ENCODE results near the gene CHGA.

CHGA gene

GRCh38 chr14:92905667-92906066 lies 17.3 kb upstream of the CHGA start:
- DNase-seq: no peak

DNA sequence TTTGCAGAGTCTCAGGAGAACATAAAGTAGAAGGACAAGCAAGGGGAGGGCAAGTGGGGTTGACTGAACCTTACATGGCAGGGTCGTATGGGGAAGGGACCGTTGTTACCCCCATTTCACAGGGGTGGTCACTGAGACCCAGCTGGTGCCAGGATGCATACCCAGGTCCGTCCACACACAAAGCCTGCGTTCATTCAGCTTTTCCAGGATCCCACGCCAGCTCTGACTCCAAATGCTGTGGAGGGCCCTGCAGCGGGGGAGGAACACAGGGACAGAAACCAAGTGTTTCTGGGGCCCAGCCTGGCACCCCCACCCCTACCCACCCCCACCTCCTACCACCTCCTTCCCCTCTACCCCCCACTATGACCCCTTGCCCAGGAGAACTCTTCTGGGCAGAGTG lies 16.5 kb upstream of the CHGA start:
- DNase-seq: no peak

DNA sequence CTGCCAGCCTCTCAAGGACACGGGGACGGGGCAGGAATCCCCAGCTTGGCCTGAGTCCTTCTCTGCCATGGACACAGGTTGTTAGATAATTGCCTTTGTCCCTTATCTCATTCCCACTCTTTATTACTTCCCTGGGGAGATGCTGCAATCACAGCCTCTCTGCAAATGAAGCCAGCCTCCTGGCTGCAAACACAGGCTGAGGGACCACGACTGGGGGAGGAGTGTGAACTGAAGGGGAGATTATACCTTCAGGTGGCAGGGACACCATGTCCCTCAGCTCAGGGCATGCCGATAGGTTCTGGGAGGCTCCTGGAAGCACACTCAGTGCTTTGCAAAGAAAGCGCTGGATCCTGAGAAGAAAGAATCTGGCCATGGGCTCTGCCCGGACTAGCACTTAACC lies 16.1 kb upstream of the CHGA start:
- DNase-seq: no peak

GRCh38 chr14:92907316-92907911 lies 15.5 kb upstream of the CHGA start:
- no peak for DNase-seq

DNA sequence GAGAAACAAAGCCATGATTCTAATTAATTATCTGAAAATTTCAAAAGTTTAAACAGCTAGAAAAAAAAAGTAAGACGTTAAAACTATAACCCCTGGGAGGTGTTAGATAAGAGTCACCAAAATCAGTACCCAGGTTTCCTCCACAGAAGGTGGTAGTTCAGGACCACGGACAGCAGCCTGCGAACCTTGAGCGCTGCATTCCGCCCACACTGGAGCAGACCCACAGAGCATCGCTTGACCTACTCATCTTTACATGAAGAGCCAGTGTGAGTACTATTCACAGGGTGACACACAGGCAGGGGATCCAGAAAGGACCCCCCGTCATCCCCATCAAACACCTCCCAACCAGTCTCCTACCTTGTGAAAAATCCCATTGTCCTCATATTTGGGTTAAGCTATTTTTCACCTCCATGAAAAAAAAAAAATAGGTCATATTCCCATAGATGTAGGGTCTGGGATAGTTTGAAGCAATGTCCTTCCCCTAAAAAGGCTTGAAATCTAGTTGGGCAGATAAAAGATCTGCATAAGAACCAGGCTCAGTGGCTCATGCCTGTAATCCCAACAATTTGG lies 8.8 kb upstream of the CHGA start:
- no peak for DNase-seq

GRCh38 chr14:92916201-92916600 lies 6.7 kb upstream of the CHGA start:
- DNase-seq: no peak

- peak; percentile 95 for DNase-seq
Measured at GRCh38 chr14:92917041-92917940, 5.7 kb upstream of the CHGA start.

GRCh38 chr14:92917956-92918355 lies 5.0 kb upstream of the CHGA start:
- no peak for DNase-seq

GRCh38 chr14:92920001-92920400 lies 2.9 kb upstream of the CHGA start:
- no peak for DNase-seq

DNA sequence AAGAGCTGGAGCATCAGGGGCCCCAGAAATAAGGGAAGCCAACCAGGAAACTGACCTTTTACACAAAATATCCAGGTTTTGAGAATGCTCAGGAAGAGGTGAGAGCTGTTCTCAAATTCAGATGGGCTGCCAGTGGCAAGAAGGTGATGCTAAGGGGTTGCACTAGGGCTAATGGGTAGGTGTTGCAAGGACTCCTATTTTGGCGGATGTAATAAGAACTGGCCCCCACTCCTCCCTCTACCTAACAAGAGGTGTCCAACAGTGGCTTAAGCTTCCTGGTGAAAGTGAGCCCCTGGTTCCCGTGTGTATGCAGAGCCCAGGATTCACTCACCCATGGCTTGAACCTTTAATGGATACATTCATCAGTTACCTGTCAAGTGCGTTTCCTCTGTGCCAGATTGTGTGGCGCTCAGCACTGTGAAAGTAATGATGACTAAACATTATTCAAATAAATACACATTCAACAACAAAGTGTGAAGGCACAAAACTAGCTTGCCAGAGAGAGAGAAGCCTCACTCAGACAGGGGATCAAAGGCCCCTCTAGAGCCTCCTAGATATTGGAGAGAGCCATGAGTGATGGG lies 705 bp upstream of the CHGA start:
- DNase-seq: peak; percentile 51

- DNase-seq: no peak
Measured at GRCh38 chr14:92923744-92924103, 774 bp downstream of the CHGA start.

DNA sequence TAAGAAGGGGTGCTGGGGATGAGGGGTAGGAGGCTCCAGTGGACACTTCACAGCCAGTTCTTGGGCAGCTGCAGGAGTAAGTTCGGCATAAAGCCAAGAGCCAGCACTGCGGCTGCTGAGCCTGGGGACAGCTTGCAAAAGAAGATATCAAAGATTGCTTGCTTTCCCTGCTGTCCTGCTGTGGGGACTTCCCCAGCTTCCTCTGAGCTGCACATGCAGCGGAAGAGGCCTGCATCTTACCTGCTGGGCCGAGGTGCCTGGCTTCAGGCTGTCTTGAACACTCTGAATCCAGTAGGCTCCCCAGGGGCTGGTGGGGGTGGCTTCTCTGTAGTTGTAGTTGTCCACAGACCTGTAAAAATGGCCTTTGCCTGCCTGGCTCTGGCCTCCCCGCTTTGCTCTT lies 1.3 kb downstream of the CHGA start:
- no peak for DNase-seq

DNA sequence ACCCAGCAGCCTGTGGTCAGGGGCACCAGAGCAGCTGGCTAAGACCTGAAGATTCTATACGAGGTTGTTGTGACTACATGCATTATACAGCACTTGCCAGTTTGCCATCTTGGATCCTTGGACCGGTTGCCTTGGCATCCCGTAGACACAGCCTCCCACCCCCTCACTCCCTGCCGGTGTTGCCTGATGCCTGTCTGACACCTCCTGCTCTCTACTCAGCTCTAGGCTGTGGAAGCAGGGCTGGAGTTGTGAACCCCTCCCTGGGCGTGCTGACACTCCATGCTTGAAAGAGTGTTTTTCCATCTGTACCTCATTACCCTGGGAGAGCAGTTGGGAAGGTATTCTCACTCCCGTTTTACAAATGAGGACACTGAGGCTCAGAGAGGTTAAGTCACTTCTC lies 2.5 kb downstream of the CHGA start:
- no peak for DNase-seq

DNA sequence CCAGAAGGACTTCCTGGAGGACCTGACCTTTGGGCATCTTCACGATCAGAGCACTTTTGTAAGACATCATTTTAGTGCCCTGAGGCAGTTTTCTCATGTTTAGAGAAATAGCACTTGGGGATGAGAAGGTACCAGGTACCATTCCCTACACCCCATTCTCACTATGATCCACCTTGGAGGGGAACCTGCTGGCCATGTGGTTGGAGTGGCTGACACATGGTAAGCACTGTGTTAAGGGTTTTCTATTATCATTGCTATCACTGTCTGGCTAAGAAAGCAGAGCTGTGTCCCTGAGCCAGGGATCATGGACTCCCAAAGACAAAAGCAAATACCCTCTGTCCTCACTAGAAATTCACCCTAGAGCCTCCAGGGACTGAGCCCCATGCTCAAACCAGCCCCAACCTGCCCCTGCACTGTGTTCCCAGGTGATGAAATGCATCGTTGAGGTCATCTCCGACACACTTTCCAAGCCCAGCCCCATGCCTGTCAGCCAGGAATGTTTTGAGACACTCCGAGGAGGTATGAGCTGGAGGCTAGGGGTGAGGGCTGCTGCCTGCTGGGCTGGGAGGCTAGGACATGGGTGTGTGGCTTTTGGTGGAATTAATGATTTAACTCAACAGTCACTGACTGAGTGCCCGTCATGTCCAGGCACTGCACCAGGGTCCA lies 3.4 kb downstream of the CHGA start:
- no peak for DNase-seq

- DNase-seq: no peak
Measured at GRCh38 chr14:92926931-92927330, 4.0 kb downstream of the CHGA start.

DNA sequence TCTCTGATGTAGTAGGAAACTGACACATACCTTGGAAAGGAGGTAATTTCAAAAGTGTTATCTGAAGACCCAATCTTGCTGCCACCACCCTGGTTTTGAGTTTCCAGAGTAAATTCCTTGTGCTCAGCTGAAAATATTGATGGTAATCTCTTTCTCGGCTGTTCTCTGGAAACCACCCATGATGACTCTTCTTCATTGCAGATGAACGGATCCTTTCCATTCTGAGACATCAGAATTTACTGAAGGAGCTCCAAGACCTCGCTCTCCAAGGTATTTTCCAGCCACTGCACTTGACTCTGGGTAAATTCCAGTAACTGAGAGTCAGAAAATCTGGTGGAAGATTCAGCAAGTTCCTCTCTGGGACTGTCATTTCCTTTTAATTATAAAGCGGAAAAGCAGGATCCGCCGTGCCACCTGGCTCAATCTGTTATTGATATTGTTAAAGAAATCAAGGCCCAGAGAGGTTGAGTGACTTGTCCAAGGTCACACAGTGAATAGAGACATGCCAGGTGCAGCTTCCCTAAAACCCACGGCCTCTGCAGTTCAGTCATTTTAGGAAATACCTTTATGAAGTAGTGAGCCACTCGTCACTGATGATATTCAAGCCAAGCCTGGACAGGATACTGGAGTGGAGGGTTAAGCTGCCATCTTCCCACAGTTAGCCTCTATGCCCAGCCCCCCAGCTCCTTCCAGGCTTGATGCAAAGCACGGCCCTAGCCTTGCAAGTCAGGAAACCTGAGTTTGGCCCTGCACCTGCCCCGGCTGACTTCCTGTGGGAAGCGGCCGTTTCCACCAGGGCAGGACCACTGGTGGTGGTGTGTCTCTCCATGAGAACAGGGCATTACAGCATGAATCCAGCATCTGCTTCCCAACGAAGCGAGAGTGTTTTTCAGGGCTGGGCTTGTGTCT lies 4.7 kb downstream of the CHGA start:
- no peak for DNase-seq

GRCh38 chr14:92928258-92928629 lies 5.3 kb downstream of the CHGA start:
- no peak for DNase-seq

GRCh38 chr14:92928961-92929688 lies 6.2 kb downstream of the CHGA start:
- DNase-seq: no peak

GRCh38 chr14:92929689-92930608 lies 7.0 kb downstream of the CHGA start:
- no peak for DNase-seq
